HUES64 (cell line): ENCODE measurements around the gene CNTNAP2.

ENCODE experiments used
- H3K27ac ChIP-seq: 2 replicates; pipeline ENCODE4 v1.7.0; 2013; ENCODE audit warnings: low read depth, low read length, inconsistent platforms
- H3K27me3 ChIP-seq: 2 replicates; pipeline ENCODE4 v1.6.1; 2013; ENCODE audit warnings: mild to moderate bottlenecking, low read length; ENCODE audit not compliant: insufficient read depth
- H3K36me3 ChIP-seq: 2 replicates; pipeline ENCODE4 v1.6.1; 2013; ENCODE audit warnings: mild to moderate bottlenecking, low read length; ENCODE audit not compliant: insufficient read depth
- H3K4me1 ChIP-seq: 2 replicates; pipeline ENCODE4 v1.6.1; 2013; ENCODE audit warnings: mild to moderate bottlenecking, low read length, moderate library complexity; ENCODE audit not compliant: insufficient read depth
- H3K4me3 ChIP-seq: 2 replicates; pipeline ENCODE4 v1.5.1; 2013; ENCODE audit warnings: mild to moderate bottlenecking, low read length, moderate library complexity
- H3K9ac ChIP-seq: 2 replicates; pipeline ENCODE4 v1.6.1; 2013; ENCODE audit warnings: mild to moderate bottlenecking, low read depth, low read length
- H3K9me3 ChIP-seq: 2 replicates; pipeline ENCODE4 v1.6.1; 2013; ENCODE audit warnings: low read depth, low read length; ENCODE audit not compliant: insufficient read depth
- WGBS: fragments of 150-250, 120-280 bp; methylation state at CpG from one replicate; pipeline ENCODE4 v1.1.7; 2013; ENCODE audit warnings: missing lambda C conversion rate; 5-methylcytosine and 5-hydroxymethylcytosine counted together

The CNTNAP2 gene

GRCh38 chr7:148230883-148231282 is 2114.3 kb downstream of the CNTNAP2 start:
- Histone ChIP-seq H3K4me3 (no peak overlapping the region), H3K27ac (no peak overlapping the region), H3K27me3 (no peaks in the 10 kb centered on the region), H3K9ac (no peak overlapping the region), H3K36me3 (no peaks in the 10 kb centered on the region), H3K9me3 (no peaks in the 10 kb centered on the region), H3K4me1 (no peaks in the 10 kb centered on the region)
- 95% methylated on average over 3 of the region's 4 CpGs for WGBS

GRCh38 chr7:148232784-148233183 is 2116.2 kb downstream of the CNTNAP2 start:
- Histone ChIP-seq H3K9ac (no peak overlapping the region), H3K27ac (no peak overlapping the region), H3K27me3 (no peaks in the 10 kb centered on the region), H3K36me3 (no peaks in the 10 kb centered on the region), H3K4me3 (no peak overlapping the region), H3K4me1 (no peaks in the 10 kb centered on the region), H3K9me3 (no peaks in the 10 kb centered on the region)
- 96% methylated on average over 3 of the region's 3 CpGs for WGBS

- Histone ChIP-seq H3K4me3 (no peak overlapping the region), H3K4me1 (no peaks in the 10 kb centered on the region), H3K36me3 (no peaks in the 10 kb centered on the region), H3K9me3 (no peaks in the 10 kb centered on the region), H3K9ac (no peak overlapping the region), H3K27me3 (no peaks in the 10 kb centered on the region), H3K27ac (no peak overlapping the region)
- WGBS = no CpG with 5 or more reads among the region's 1 CpG
These were observed 2118.1 kb downstream of the CNTNAP2 start for GRCh38 chr7:148234715-148235114.

GRCh38 chr7:148238761-148239325 is 2122.2 kb downstream of the CNTNAP2 start:
- H3K36me3 ChIP-seq = no peaks in the 10 kb centered on the region
- H3K27ac ChIP-seq = no peak overlapping the region
- no peaks in the 10 kb centered on the region for H3K27me3 ChIP-seq
- no peak overlapping the region for H3K4me3 ChIP-seq
- whole genome bisulfite sequencing = 100% methylated on average over 1 of the region's 1 CpG
- no peak overlapping the region for H3K9ac ChIP-seq
- H3K4me1 ChIP-seq = no peaks in the 10 kb centered on the region
- H3K9me3 ChIP-seq = no peaks in the 10 kb centered on the region

- Histone ChIP-seq H3K9ac (no peak overlapping the region), H3K36me3 (no peaks in the 10 kb centered on the region), H3K9me3 (no peaks in the 10 kb centered on the region), H3K4me1 (no peaks in the 10 kb centered on the region), H3K27me3 (no peaks in the 10 kb centered on the region), H3K27ac (no peak overlapping the region), H3K4me3 (no peak overlapping the region)
- WGBS = 56% methylated on average over 3 of the region's 3 CpGs
These were observed 2125.2 kb downstream of the CNTNAP2 start for GRCh38 chr7:148241700-148242293.

- WGBS = 25% methylated on average over 17 of the region's 17 CpGs
These were observed 2125.8 kb downstream of the CNTNAP2 start for GRCh38 chr7:148242294-148242821.

GRCh38 chr7:148245381-148245780 is 2128.8 kb downstream of the CNTNAP2 start:
- WGBS = 89% methylated on average over 7 of the region's 7 CpGs
- H3K4me3 ChIP-seq = no peak overlapping the region
- no peaks in the 10 kb centered on the region for H3K27me3 ChIP-seq
- no peak overlapping the region for H3K9ac ChIP-seq
- H3K27ac ChIP-seq = no peak overlapping the region
- H3K36me3 ChIP-seq = no peaks in the 10 kb centered on the region
- H3K4me1 ChIP-seq = no peaks in the 10 kb centered on the region
- peaks cover 2% of the 10 kb centered on the region for H3K9me3 ChIP-seq

More at GRCh38 chr7:148242294-148242821, 2125.8 kb downstream of the CNTNAP2 start:
- H3K9ac ChIP-seq = no peak overlapping the region
- no peaks in the 10 kb centered on the region for H3K9me3 ChIP-seq
- no peak overlapping the region for H3K4me3 ChIP-seq
- no peaks in the 10 kb centered on the region for H3K27me3 ChIP-seq
- no peak overlapping the region for H3K27ac ChIP-seq
- no peaks in the 10 kb centered on the region for H3K36me3 ChIP-seq
- no peaks in the 10 kb centered on the region for H3K4me1 ChIP-seq

GRCh38 chr7:148253629-148254028 is 2137.0 kb downstream of the CNTNAP2 start:
- no peak overlapping the region for H3K9ac ChIP-seq
- H3K9me3 ChIP-seq = peaks cover 23% of the 10 kb centered on the region
- no peak overlapping the region for H3K27ac ChIP-seq
- H3K27me3 ChIP-seq = no peaks in the 10 kb centered on the region
- WGBS = 95% methylated on average over 7 of the region's 7 CpGs
- no peak overlapping the region for H3K4me3 ChIP-seq
- H3K36me3 ChIP-seq = no peaks in the 10 kb centered on the region
- no peaks in the 10 kb centered on the region for H3K4me1 ChIP-seq

GRCh38 chr7:148255333-148255732 is 2138.7 kb downstream of the CNTNAP2 start:
- H3K36me3 ChIP-seq = no peaks in the 10 kb centered on the region
- H3K4me1 ChIP-seq = no peaks in the 10 kb centered on the region
- no peak overlapping the region for H3K9ac ChIP-seq
- H3K27me3 ChIP-seq = no peaks in the 10 kb centered on the region
- WGBS = 100% methylated on average over 2 of the region's 3 CpGs
- H3K4me3 ChIP-seq = no peak overlapping the region
- no peak overlapping the region for H3K27ac ChIP-seq
- H3K9me3 ChIP-seq = peaks cover 22% of the 10 kb centered on the region

- no peak overlapping the region for H3K9ac ChIP-seq
- H3K27ac ChIP-seq = no peak overlapping the region
- peaks cover 11% of the 10 kb centered on the region for H3K9me3 ChIP-seq
- no peaks in the 10 kb centered on the region for H3K4me1 ChIP-seq
- H3K27me3 ChIP-seq = no peaks in the 10 kb centered on the region
- WGBS = 90% methylated on average over 6 of the region's 6 CpGs
- no peak overlapping the region for H3K4me3 ChIP-seq
- H3K36me3 ChIP-seq = no peaks in the 10 kb centered on the region
These were observed 2139.8 kb downstream of the CNTNAP2 start for GRCh38 chr7:148256433-148256832.

GRCh38 chr7:148260599-148260998 is 2144.0 kb downstream of the CNTNAP2 start:
- peaks cover 3% of the 10 kb centered on the region; the same call in 1 of the 2 replicates for H3K4me1 ChIP-seq
- no peaks in the 10 kb centered on the region for H3K9me3 ChIP-seq
- no peak overlapping the region for H3K9ac ChIP-seq
- no peak overlapping the region for H3K4me3 ChIP-seq
- no peaks in the 10 kb centered on the region for H3K36me3 ChIP-seq
- no peak overlapping the region for H3K27ac ChIP-seq
- 75% methylated on average over 5 of the region's 5 CpGs for WGBS
- no peaks in the 10 kb centered on the region for H3K27me3 ChIP-seq
